Activated naive CD4-positive, alpha-beta T cell treated with anti-CD3 and anti-CD28 coated beads for 36 hours (primary cell): Measurements from ENCODE around the gene PTPRZ1. TPM values are rescaled to one million over a fixed set of nuclear protein-coding genes. Genes with fewer than 3 reads are reported as not detected.

Experiments used
- CTCF ChIA-PET: fragments of 350-600 bp; sonication (Branson Sonifier 250); formaldehyde crosslinking; loops from one replicate; lab custom pipeline; 2021; ENCODE audit warnings: antibody characterized with exemption; lab: Charles Lee
- DNase-seq: peaks from one replicate; pipeline ENCODE4 v3.0.0-alpha.2; 2020
- H3K27ac Mint-ChIP-seq: one replicate; pipeline ENCODE4 v1.8.0; 2021; ENCODE audit warnings: mild to moderate bottlenecking, mixed read lengths
- H3K27me3 Mint-ChIP-seq: one replicate; pipeline ENCODE4 v1.8.0; 2021; ENCODE audit warnings: low read depth, mixed read lengths
- H3K36me3 Mint-ChIP-seq: one replicate; pipeline ENCODE4 v1.8.0; 2021; ENCODE audit warnings: low read depth, mixed read lengths
- H3K4me1 Mint-ChIP-seq: one replicate; pipeline ENCODE4 v1.8.0; 2021; ENCODE audit warnings: low read depth, mixed read lengths
- H3K4me3 Mint-ChIP-seq: one replicate; pipeline ENCODE4 v1.8.0; 2021; ENCODE audit warnings: mild to moderate bottlenecking, moderate library complexity, mixed read lengths
- H3K9me3 Mint-ChIP-seq: one replicate; pipeline ENCODE4 v1.8.0; 2021; ENCODE audit warnings: mixed read lengths
- intact Hi-C: fragments of 100-400 bp; cut with micrococcal nuclease; formaldehyde crosslinking; loops from one replicate; pipeline ENCODE4 v1.15.1; 2023
- total RNA-seq, 2 experiments: library from RNA; stranded (reverse); gene quantifications; one replicate each; pipeline ENCODE4 v1.2.3, GENCODE V29; 2021

Gene PTPRZ1
- total RNA-seq, 2 experiments from 2014 or later = not detected

GRCh38 chr7:122070834-122071233 is 197.9 kb downstream of the PTPRZ1 start:
- no peak overlapping the region for H3K27ac Mint-ChIP-seq
- DNase-seq = no peak
- peaks cover 2% of the 10 kb centered on the region for H3K9me3 Mint-ChIP-seq
- H3K27me3 Mint-ChIP-seq = no peaks in the 10 kb centered on the region
- intact Hi-C loops = no loop called here
- CTCF ChIA-PET = no interaction called here
- H3K4me1 Mint-ChIP-seq = no peaks in the 10 kb centered on the region
- no peaks in the 10 kb centered on the region for H3K36me3 Mint-ChIP-seq
- no peak overlapping the region for H3K4me3 Mint-ChIP-seq

DNA sequence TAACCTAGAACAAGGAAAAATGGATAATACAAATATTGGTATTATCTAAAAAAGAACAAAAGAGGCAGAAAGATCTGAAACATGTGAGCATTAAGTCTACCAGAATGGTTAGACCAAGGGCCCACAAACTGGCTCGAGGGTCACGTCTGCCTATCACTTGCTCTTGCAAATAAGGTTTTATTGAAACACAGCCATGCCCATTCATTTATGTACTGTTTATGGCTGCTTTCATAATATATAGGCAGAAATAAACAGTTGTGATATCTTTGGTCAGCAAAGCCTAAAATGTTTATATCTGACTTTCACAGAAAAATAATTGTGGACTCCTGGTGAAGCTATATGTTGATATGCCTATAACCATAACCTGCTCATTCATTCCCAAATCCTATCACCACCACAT is 199.3 kb downstream of the PTPRZ1 start:
- no peak overlapping the region for H3K4me3 Mint-ChIP-seq
- no peaks in the 10 kb centered on the region for H3K27me3 Mint-ChIP-seq
- H3K9me3 Mint-ChIP-seq = peaks cover 2% of the 10 kb centered on the region
- H3K4me1 Mint-ChIP-seq = no peaks in the 10 kb centered on the region
- DNase-seq = no peak
- CTCF ChIA-PET = no interaction called here
- intact Hi-C loops = no loop called here
- no peak overlapping the region for H3K27ac Mint-ChIP-seq
- no peaks in the 10 kb centered on the region for H3K36me3 Mint-ChIP-seq

DNA sequence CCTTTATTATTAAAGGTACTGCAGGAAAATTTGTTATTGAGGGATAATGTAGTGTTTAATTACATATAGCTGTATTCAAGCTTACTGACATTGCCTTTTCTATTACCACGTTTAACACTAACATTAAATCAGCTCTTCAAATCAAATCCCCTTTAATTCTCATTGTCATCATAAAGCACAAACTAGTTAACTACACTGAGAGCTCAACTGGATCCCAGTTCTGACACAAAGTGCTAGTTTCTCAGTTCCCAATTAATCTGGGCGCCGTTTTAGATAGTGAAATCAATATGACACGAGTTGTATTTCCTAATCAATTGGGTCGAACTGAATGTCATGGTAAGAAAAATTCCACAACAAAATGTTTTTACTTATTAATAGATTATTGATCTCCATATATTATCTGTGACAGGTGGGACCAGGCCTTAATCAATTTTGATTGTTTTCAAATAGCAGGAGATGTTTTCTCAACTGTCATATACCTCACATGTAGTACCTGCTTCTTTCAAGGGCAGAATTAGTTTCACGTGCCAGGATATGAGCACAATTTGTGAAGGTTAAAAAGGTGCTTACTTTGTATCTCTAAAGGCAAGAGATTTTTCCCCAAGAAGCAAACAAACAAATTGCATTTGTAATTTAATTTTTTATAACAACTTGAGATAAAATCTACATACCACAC is 200.1 kb downstream of the PTPRZ1 start:
- intact Hi-C loops = no loop called here
- DNase-seq = no peak
- Mint-ChIP-seq H3K4me1 (no peaks in the 10 kb centered on the region), H3K27ac (no peak overlapping the region), H3K9me3 (peaks cover 2% of the 10 kb centered on the region), H3K36me3 (peaks cover 1% of the 10 kb centered on the region), H3K4me3 (no peak overlapping the region), H3K27me3 (no peaks in the 10 kb centered on the region)
- CTCF ChIA-PET = no interaction called here

- Mint-ChIP-seq H3K4me3 (no peak overlapping the region), H3K27me3 (no peaks in the 10 kb centered on the region), H3K9me3 (peaks cover 2% of the 10 kb centered on the region), H3K36me3 (peaks cover 1% of the 10 kb centered on the region), H3K4me1 (no peaks in the 10 kb centered on the region), H3K27ac (no peak overlapping the region)
- CTCF ChIA-PET = no interaction called here
- intact Hi-C loops = no loop called here
- DNase-seq = no peak
Measured at GRCh38 chr7:122073635-122074034, 200.7 kb downstream of the PTPRZ1 start.

GRCh38 chr7:122082160-122082559 is 209.2 kb downstream of the PTPRZ1 start:
- Mint-ChIP-seq H3K36me3 (peaks cover 1% of the 10 kb centered on the region), H3K4me1 (no peaks in the 10 kb centered on the region), H3K9me3 (no peaks in the 10 kb centered on the region), H3K27me3 (no peaks in the 10 kb centered on the region), H3K27ac (no peak overlapping the region), H3K4me3 (no peak overlapping the region)
- intact Hi-C loops = no loop called here
- CTCF ChIA-PET = no interaction called here
- no peak for DNase-seq

GRCh38 chr7:122082670-122083069 is 209.7 kb downstream of the PTPRZ1 start:
- Mint-ChIP-seq H3K27me3 (no peaks in the 10 kb centered on the region), H3K4me1 (no peaks in the 10 kb centered on the region), H3K4me3 (no peak overlapping the region), H3K36me3 (peaks cover 1% of the 10 kb centered on the region), H3K9me3 (no peaks in the 10 kb centered on the region), H3K27ac (no peak overlapping the region)
- CTCF ChIA-PET = no interaction called here
- intact Hi-C loops = no loop called here
- no peak for DNase-seq

GRCh38 chr7:122092964-122093797 is 220.2 kb downstream of the PTPRZ1 start:
- no peak overlapping the region for H3K27ac Mint-ChIP-seq
- H3K4me1 Mint-ChIP-seq = no peaks in the 10 kb centered on the region
- H3K27me3 Mint-ChIP-seq = no peaks in the 10 kb centered on the region
- CTCF ChIA-PET = interaction anchor here (0.7 to 1.4 kb wide), 5 partner anchors 58 to 440 kb away, joined by 3 to 5 read pairs (median 3); no protein-coding TSS in a partner anchor
- H3K9me3 Mint-ChIP-seq = no peaks in the 10 kb centered on the region
- intact Hi-C loops = loop anchor here (1.0 to 10.0 kb wide), 3 partner anchors 436 to 1272 kb away; no protein-coding TSS in a partner anchor
- no peaks in the 10 kb centered on the region for H3K36me3 Mint-ChIP-seq
- peak; percentile 74 for DNase-seq
- no peak overlapping the region for H3K4me3 Mint-ChIP-seq

DNA sequence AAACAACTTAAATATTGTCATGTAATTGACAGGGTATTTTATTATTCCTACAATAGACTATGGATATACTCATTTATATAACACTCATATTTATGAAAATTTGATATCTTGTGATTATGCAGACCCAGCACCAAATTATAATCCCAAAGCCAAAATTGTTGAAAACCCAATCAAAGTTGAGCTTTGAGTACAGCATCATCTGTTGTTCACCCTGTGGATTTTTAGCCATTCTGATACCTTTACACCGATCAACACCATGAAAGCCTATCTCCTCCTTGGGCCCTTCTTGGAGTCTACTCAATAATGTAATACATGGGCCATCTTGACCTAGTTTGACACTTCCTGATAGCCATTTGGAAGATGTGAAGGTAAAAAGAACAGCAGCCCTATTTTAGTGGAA is 221.6 kb downstream of the PTPRZ1 start:
- Mint-ChIP-seq H3K27ac (no peak overlapping the region), H3K9me3 (no peaks in the 10 kb centered on the region)
- CTCF ChIA-PET = no interaction called here

DNA sequence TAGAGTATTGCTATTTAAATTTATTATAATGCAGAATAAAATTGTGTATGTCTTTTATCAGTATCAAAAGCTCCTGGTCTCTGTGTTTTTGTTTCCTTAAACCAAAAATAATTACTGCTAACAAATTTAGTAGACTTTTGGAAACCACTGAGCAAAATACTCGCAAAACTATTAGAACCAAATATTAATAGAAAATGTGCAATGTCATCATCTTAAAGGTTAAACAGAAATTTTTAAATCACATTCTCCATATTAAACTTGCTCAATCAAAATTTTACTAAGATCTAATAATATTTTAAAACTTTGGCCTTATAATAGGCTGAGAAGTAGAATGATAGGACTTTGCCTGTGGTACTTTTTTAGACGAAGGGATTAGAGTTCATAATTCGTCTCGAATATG is 222.7 kb downstream of the PTPRZ1 start:
- DNase-seq = no peak
- Mint-ChIP-seq H3K36me3 (no peaks in the 10 kb centered on the region), H3K27me3 (no peaks in the 10 kb centered on the region), H3K4me3 (no peak overlapping the region), H3K9me3 (peaks cover under 1% of the 10 kb centered on the region), H3K4me1 (no peaks in the 10 kb centered on the region), H3K27ac (no peak overlapping the region)
- intact Hi-C loops = loop anchor here (10.0 kb wide), 1 partner anchor 1269 kb away; no protein-coding TSS in a partner anchor
- CTCF ChIA-PET = interaction anchor here (1.0 kb wide), 1 partner anchor 48 kb away, joined by 3 read pairs; no protein-coding TSS in a partner anchor

More for the DNA sequence above, 221.6 kb downstream of the PTPRZ1 start:
- intact Hi-C loops = loop anchor here (5.0 to 10.0 kb wide), 2 partner anchors 1058 to 1270 kb away; no protein-coding TSS in a partner anchor
- no peak overlapping the region for H3K4me3 Mint-ChIP-seq
- no peak for DNase-seq
- no peaks in the 10 kb centered on the region for H3K27me3 Mint-ChIP-seq
- H3K36me3 Mint-ChIP-seq = no peaks in the 10 kb centered on the region
- no peaks in the 10 kb centered on the region for H3K4me1 Mint-ChIP-seq

DNA sequence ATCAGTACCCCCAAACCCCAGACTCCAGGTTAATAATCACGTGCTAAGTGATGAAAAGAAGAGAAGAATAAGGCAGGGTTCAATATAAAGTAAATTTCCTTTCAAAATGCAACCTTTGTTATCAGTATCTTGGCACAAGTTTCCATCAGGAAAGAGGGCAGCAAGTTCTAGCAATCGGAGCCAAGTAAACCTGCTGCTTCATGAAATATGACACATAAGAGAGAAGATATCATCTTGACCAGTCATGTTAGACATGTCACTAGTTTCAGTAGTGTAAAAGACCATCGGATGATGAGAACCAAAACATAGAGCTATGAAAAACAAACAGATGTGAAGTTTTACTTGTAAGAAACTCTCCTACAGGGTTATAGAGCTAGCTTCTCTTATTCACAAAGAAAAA is 227.1 kb downstream of the PTPRZ1 start:
- no peaks in the 10 kb centered on the region for H3K4me1 Mint-ChIP-seq
- DNase-seq = no peak
- no peak overlapping the region for H3K27ac Mint-ChIP-seq
- CTCF ChIA-PET = no interaction called here
- no peak overlapping the region for H3K4me3 Mint-ChIP-seq
- H3K9me3 Mint-ChIP-seq = peaks cover 17% of the 10 kb centered on the region
- no peaks in the 10 kb centered on the region for H3K27me3 Mint-ChIP-seq
- peaks cover 9% of the 10 kb centered on the region for H3K36me3 Mint-ChIP-seq
- intact Hi-C loops = no loop called here

GRCh38 chr7:122103064-122103463 is 230.1 kb downstream of the PTPRZ1 start:
- intact Hi-C loops = no loop called here
- no peaks in the 10 kb centered on the region for H3K27me3 Mint-ChIP-seq
- no peak overlapping the region for H3K27ac Mint-ChIP-seq
- no peak for DNase-seq
- peaks cover 12% of the 10 kb centered on the region for H3K36me3 Mint-ChIP-seq
- H3K4me3 Mint-ChIP-seq = no peak overlapping the region
- no peaks in the 10 kb centered on the region for H3K4me1 Mint-ChIP-seq
- CTCF ChIA-PET = no interaction called here
- peaks cover 27% of the 10 kb centered on the region for H3K9me3 Mint-ChIP-seq
